ENCODE results near the gene SLC38A3.
"Not testable (repeated sequence)": the region's sequence is repeated elsewhere in the genome, so short reads cannot be mapped to it uniquely, and the experiment has no call there.

Gene SLC38A3

DNA sequence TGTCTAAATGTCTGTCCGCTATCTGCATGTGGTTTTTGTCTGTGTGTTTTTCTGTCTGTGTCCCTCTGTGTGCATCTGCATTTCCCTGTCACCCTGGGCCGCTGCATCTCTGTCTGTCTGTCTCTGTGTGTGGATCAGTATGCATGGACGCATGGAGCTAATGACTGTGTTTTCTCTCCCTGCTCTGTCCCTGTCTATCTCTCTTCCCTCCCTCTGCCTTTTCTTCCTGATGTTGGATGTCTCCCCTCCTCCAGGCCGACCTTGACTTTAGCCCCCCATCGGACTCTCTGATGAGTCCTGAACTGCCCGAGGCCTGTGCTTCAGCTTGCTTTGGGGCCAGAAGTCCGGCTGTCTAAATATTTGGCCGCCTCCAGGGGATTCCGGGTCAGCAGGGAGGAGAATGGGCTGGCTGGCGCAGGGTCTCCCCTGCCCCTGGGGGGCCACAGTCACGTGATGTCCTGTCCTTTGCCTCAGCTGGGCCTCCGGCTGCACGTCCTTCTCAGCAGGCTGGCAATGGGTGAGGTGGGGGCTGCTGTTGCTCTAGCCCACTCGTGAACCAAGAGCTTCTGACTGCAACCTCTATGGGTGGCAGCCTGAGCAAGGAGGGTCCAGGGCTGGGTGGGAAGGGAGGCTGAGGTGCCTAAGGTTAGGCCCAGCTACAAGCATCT, 3.7 kb downstream of the SLC38A3 start:
- no peak overlapping the region for H2AFZ ChIP-seq (ENCODE audit: low read depth, low read length)
- H3K4me2 ChIP-seq (ENCODE audit: low read length): no peak overlapping the region
- no peaks in the 10 kb centered on the region for H3K4me1 ChIP-seq (ENCODE audit: low read length)
- no peaks in the 10 kb centered on the region for H4K20me1 ChIP-seq (ENCODE audit: insufficient read depth, low read length)
- no peak for TF ChIP-seq EZH2phosphoT487 (IDR thresholded peaks at IDR 0.05; ENCODE audit: low read depth)
- no peak for TF ChIP-seq CTCF (IDR thresholded peaks at IDR 0.05; ENCODE audit: low read depth, low read length)
- no peaks in the 10 kb centered on the region for H3K36me3 ChIP-seq (replicated peaks; ENCODE audit: low read depth, low read length)
- H3K9me3 ChIP-seq (ENCODE audit: insufficient read depth, low read length): no peaks in the 10 kb centered on the region
- H3K27ac ChIP-seq (ENCODE audit: low read length): no peak overlapping the region
- H3K4me3 ChIP-seq (ENCODE audit: low read length): no peak overlapping the region
- H3K27me3 ChIP-seq (ENCODE audit: low read depth, low read length): peaks cover 8% of the 10 kb centered on the region
- no peaks in the 10 kb centered on the region for H3K79me2 ChIP-seq (ENCODE audit: low read length)
- no peak overlapping the region for H3K9ac ChIP-seq (ENCODE audit: low read length)

DNA sequence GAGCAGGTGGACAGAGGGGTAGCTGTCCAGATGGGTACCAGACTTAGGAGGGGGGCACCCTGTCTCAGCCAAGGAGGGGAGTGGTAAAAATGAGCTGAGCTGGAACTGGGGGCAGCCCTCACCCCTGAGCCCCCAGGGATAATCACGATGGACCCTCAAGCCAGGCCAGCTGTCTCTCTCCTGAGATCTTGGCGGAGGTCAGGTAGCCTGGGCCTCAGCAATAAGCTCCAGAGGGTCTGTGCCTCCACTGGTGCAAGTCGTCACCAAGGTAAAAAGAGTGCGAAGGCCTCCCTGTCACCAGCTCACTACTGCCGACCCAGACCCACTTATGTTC, 5.1 kb downstream of the SLC38A3 start:
- Histone ChIP-seq H3K4me2 (ENCODE audit: low read length) (no peak overlapping the region), H2AFZ (ENCODE audit: low read depth, low read length) (no peak overlapping the region), H3K9ac (ENCODE audit: low read length) (no peak overlapping the region), H3K79me2 (ENCODE audit: low read length) (no peaks in the 10 kb centered on the region), H3K27me3 (ENCODE audit: low read depth, low read length) (no peaks in the 10 kb centered on the region), H3K4me1 (ENCODE audit: low read length) (no peaks in the 10 kb centered on the region), H3K36me3 (replicated peaks; ENCODE audit: low read depth, low read length) (no peaks in the 10 kb centered on the region), H3K9me3 (ENCODE audit: insufficient read depth, low read length) (no peaks in the 10 kb centered on the region), H3K27ac (ENCODE audit: low read length) (no peak overlapping the region), H4K20me1 (ENCODE audit: insufficient read depth, low read length) (no peaks in the 10 kb centered on the region), H3K4me3 (ENCODE audit: low read length) (no peak overlapping the region)
- TF ChIP-seq CTCF (IDR thresholded peaks at IDR 0.05; ENCODE audit: low read depth, low read length): no peak
- no peak for TF ChIP-seq EZH2phosphoT487 (IDR thresholded peaks at IDR 0.05; ENCODE audit: low read depth)

- Histone ChIP-seq H4K20me1 (ENCODE audit: insufficient read depth, low read length) (no peaks in the 10 kb centered on the region), H3K27me3 (ENCODE audit: low read depth, low read length) (no peaks in the 10 kb centered on the region), H3K4me3 (ENCODE audit: low read length) (no peak overlapping the region), H2AFZ (ENCODE audit: low read depth, low read length) (no peak overlapping the region), H3K27ac (ENCODE audit: low read length) (no peak overlapping the region), H3K4me1 (ENCODE audit: low read length) (no peaks in the 10 kb centered on the region), H3K9ac (ENCODE audit: low read length) (no peak overlapping the region), H3K4me2 (ENCODE audit: low read length) (no peak overlapping the region), H3K79me2 (ENCODE audit: low read length) (no peaks in the 10 kb centered on the region), H3K9me3 (ENCODE audit: insufficient read depth, low read length) (no peaks in the 10 kb centered on the region), H3K36me3 (replicated peaks; ENCODE audit: low read depth, low read length) (no peaks in the 10 kb centered on the region)
- TF ChIP-seq CTCF (IDR thresholded peaks at IDR 0.05; ENCODE audit: low read depth, low read length) (no peak), EZH2phosphoT487 (IDR thresholded peaks at IDR 0.05; ENCODE audit: low read depth) (no peak)
These were observed 5.7 kb downstream of the SLC38A3 start for GRCh38 chr3:50210510-50211367.

GRCh38 chr3:50211368-50211717, 6.3 kb downstream of the SLC38A3 start:
- H2AFZ ChIP-seq (ENCODE audit: low read depth, low read length); H3K27me3 ChIP-seq (ENCODE audit: low read depth, low read length); H3K27ac ChIP-seq (ENCODE audit: low read length); H3K36me3 ChIP-seq (replicated peaks; ENCODE audit: low read depth, low read length); H4K20me1 ChIP-seq (ENCODE audit: insufficient read depth, low read length); H3K79me2 ChIP-seq (ENCODE audit: low read length); H3K4me3 ChIP-seq (ENCODE audit: low read length); H3K4me2 ChIP-seq (ENCODE audit: low read length); H3K9me3 ChIP-seq (ENCODE audit: insufficient read depth, low read length); H3K4me1 ChIP-seq (ENCODE audit: low read length); H3K9ac ChIP-seq (ENCODE audit: low read length): not testable (repeated sequence)

All from OCI-LY3 (cell line).